NAMALWA (cell line): ENCODE results near the gene CCDC85A.
A peak's percentile ranks its signal among the peaks of the same experiment; 100 is the strongest.

Experiments used
- DNase-seq: peaks from one replicate; pipeline ENCODE4 v3.0.0-alpha.2; 2015; ENCODE audit warnings: low spot score

Gene CCDC85A

DNA sequence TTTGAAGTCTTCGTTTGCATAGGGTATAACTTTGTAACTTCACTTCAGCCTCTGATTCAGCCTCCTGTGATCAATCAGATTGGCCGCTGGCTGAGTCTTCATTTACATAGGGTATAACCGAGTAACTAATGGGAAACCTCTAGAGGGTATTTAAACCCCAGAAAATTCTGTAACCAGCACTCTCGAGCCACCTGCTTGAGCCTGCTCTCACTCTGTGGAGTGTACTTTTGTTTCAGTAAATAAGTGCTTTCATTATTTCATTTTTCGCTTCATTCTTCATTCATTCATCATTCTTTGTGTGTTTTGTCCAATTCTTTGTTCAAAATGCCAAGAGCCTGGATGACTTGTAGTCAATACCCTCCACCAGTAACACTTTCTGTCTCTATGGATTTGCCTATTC, 56.4 kb downstream of the CCDC85A start:
- no peak for DNase-seq

DNA sequence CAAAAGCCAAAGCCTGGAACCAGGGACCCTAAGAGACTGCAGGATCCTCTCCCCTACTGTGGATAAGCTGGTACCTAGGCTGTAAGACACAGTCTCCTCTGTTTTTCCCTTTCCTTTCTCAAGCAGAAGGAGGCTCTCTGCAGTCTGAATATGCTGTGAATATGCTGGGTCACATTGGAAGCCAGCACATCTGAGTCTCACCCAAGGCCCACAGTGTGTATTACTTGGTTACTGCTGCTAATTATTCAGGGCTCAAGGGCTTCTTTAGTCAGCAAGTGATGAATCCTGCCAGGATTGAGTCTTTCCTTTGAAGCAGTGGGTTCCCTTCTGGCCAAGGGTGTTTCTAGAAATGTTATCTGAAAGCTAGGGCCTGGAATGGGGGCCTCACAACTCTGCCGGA, 60.7 kb downstream of the CCDC85A start:
- DNase-seq, result no peak

DNA sequence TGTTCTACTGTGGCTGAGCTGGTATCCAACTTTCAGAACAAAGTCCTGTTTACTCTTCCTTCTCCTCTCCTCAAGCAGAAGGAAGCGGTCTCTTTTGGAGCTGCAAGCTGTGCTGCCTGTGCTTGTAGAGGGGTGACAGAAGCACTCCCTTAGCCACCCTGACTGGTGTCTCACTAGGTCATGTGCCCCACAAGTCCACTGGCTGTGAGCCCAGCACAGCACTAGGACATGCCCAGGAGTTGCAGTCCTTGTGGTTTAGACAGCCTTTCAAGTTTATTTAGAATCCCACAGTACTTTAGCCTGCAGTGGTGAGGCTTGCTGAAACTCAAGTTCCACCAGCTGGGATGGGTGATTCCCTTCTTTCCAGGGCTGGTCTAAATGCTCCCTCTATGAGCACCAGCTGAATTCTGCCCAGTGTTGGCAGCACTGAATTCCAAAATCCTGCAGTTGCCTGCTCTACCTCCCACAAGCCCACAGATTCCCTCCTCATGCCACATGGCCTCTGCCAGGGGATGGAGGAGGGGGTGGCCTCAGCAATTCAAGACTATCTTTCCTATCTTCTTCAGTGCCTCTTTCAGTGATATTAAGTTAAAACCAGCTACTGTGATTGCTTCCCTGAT, 61.2 kb downstream of the CCDC85A start:
- DNase-seq, result no peak

DNA sequence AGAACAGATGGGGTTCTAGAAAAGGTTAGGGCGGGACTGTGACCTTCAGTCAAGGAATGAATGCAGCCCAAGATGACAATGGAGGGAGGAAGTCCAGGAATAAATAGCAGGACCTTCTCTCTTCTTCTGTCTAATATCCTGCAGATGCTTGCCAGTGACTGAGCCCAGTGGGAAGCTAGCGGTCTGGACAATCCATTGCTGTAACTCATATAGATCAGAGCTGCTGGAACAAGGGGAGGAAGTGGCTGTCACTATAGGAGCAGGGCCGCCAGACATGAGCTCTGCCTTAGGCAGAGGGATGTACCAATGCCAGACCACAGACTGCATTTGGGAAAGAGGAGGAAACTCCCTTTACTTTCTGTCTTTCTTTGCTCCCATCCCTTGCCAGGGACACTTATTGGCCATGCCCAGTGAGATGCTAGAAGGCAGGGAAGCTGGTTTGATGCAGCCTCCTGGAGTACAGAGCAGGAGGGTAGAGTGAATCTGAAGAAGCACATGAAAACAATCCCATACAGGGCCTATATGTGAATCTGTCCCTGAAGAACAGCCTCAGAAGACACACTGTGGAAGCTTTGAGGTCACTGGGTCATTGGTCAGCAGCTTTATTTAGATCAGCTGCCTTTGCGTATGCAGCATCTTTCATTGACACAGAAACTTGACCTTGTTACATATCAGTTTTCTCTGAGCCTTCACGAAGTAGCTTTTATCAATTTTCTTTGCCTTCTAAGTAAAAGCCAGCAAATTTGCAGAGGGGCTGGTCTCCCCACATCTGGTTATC, 65.4 kb downstream of the CCDC85A start:
- DNase-seq, result no peak

DNA sequence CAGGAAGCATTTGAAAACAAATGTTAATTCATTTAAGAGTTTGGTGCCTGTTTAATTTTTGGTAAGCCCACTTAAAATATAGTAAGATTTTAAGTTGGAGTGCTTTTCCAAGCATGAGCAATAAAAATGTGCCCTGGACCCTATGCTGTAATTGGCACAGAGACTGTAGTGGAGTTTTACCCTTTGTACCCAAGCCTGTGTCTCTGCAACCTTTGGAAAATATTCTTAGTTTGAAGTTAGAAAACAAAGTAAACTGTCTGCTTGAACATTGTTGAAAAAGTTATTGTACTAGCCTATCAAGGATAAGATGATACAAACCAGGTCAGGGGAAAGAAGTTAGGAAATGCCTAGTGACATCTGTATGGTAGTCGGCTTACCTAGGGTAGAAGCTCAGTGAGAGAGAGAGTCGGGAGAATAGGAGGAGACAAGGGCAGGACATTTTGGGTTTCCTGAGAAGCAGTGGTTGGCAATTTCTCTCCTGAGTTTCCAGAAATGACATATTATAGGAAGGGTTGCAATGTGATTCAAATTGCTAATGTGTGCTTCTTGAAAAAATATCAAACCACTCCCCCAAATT, 66.5 kb downstream of the CCDC85A start:
- no peak for DNase-seq

DNA sequence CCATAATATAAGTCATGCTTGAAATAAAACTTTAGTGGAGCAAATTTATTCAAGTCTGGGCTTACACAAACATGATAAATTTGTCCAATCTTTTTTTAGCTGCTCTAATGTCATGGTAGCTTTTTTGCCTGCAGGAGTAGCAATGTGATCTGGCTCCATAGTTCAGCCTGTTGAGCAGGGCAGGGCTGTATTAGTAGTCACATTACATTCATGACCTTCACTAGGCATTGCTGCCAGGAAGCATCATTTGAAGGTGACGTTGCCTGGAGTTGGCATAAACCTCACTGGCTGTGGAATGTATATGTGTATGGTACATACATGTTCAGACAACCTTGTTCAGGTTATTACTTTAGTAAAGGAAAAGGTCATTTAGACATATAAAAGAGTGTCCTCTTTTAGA, 76.6 kb downstream of the CCDC85A start:
- no peak for DNase-seq

DNA sequence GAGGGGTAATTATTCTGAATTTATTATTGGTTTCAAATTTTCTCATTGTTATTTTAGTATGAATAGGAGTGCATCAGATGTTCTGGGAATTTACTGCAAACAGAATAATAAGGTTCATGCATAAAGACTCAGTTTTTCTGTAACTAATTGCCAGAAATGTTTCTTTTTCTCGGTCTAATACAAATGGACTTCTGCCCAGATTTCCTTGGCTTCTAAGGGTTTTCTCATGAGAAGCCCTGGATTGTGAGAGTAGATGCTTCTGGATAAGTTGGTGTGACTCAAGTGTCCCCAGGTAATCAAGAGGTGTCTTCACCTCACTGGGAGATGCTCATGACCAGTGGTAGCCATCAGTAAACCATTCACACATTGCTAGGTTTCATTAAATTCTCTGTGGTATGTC, 78.5 kb downstream of the CCDC85A start:
- DNase-seq, result no peak

DNA sequence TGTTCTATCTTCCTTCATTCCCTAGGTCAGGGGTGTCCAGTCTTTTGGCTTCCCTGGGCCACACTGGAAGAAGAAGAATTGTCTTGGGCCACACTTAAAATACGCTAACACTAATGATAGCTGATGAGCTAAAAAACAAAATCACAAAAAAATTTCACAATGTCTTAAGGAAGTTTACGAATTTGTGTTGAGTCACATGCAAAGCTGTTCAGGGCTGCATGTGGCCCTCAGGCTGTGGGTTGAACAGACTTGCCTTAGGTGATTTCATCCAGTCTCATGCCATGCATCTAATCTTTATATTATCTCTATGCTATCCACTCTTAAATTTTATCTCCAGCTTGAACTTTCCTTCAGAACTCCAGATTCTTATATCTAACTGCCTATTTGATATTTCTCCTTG, 80.1 kb downstream of the CCDC85A start:
- DNase-seq, result no peak

DNA sequence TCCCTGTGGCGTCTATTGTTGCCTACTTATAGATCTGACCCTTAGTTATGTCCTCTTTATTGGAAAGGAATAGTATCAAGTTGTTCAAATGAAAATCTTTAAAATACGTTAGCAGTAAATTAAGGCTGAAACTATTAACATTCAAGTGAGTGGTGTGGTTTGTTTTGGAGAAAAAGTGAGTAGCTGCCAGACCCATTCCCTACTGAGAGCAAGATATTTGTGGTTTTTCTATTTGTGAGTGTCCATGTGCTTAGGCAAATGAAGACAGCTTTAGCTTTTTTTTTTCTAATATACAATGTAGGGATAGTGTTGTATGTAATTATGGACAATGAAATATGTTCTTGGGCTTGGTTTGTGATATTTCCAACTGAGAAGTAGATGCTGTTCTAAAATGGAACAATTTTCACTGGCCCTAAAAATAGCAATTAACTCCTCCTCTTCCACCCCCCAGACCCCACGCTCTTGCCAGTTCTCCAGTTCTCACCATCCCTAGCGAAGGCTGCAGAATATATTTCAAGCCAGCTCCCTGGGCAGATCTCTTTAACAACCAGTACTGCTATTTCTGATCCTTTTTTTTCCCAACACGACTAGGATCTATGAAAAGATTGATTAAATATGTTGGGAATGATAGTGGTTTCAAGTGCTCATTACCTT, 83.1 kb downstream of the CCDC85A start:
- no peak for DNase-seq

DNA sequence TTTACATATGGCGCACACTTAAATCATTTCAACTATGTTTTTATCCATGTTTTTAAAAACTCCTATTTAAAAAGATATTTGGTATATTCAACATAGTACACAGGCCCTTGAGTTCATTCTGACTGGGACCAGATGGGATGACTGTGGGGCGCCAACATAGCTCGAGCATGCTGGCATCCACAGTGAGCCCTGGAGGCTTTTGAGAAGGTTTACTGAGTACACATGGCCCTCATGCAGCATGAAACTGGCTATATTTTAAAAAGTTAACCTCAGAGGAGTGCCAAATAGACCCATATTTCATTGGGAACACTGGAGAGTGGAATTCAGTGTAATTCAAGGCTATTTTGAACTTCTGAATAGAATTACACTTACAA, 83.6 kb downstream of the CCDC85A start:
- DNase-seq, result no peak

DNA sequence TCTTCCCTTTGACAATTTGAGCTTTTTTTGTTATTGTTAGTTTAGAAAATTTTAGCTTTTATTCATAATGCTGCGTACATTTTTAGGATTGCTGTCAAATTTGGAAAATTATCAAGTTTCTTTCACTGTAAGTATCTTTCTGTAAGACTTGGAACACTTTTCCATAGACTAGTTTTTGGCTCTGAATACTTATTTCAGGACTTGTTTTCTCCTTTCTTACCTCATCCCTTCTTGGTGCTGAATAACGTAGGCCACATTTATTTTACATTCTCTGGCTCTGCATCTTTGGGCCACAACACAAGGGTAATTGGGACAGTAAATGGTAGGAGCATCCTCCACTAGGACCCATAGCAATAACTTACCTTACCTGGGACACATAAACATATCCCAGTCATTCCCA, 85.1 kb downstream of the CCDC85A start:
- no peak for DNase-seq

DNA sequence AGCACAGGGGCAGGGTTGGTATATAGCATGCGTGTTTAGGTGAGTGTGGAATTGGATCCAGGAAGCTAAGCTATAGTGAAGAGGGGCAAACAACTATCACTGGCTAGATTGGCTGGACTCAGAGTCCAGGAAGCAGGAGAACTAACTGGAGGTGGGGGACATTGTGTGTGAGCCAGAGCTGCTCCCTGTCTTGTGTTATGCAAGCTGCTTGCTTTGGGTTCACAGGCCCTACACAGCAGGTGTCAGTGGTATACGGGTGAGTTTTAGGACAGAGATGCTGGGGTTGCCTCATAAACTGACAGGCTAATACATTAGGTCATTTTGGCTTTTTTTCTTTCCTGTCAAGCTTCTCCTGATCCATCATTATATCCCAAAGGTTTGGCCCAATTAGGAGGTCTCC, 87.5 kb downstream of the CCDC85A start:
- DNase-seq, result no peak

DNA sequence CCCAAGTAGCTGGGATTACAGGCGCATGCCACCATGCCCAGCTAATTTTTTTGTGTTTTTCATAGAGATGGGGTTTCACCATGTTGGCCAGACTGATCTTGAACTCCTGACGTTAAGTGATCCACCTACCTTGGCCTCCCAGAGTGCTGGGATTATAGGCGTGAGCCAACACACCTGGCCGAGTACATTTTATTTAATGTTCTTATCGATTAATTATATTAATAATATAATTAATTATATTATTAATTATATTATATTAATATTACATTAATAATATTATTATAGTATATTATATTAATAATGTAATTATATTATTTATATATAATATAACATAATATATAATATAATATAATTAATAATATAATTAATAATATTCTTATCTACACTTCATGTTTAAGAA, 101.4 kb downstream of the CCDC85A start:
- no peak for DNase-seq

DNA sequence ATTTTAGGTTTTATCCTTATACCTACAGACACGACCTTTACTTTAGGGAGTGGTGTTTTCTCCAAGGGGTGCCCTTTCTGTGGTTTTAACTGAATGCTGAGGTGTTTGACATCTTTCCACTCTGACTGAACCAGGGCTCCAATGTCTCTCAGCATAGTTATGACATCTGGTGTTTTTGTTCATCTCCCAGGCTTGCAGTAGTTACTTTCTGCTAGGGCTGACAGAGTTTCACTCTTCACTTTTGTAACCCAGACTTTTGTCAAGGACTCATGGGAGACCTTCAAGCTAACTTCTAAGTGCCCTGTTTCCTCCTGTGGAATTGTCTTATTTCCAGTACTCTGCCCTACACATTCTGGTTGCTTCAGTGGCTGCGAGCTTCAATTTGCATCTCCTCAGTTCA, 103.1 kb downstream of the CCDC85A start:
- DNase-seq, result peak; percentile 26

DNA sequence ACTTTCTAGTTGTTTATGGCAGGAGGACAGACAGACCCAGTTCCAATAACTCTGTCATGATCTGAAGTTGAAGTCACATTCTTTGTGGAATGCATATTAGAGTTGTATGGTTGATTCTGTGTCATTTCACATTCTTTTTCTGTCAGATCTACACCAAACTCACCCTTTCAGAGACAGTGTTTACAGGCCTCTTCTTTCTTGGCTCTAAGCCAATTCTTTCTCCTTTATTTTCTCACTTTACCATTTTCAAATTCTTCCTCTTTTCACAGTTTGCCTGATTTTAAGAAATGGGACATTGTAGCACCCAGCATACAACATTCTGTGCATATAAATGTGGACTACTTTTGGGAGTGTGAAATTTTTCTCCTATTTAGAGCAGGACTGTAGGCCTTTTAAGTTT, 103.7 kb downstream of the CCDC85A start:
- DNase-seq, result peak; percentile 12

DNA sequence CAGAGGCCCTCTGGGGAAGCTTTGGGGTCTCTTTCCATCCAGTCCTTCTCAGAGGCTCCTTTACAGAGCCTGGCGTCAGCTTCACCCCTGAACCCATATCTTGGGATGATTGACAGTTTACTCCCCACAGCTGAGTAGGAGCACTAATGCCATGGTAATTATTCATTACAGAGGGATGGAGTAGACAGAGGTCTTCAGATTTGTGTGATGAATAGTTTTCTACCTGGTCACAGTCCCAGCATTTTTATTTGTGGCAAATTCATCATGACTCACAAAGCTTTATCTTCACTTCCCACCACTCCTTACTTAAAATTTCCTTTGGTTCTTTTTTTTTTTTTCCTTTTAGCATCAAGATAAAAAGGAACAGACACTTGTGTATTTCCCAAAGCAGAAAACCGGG, 104.2 kb downstream of the CCDC85A start:
- DNase-seq, result no peak

DNA sequence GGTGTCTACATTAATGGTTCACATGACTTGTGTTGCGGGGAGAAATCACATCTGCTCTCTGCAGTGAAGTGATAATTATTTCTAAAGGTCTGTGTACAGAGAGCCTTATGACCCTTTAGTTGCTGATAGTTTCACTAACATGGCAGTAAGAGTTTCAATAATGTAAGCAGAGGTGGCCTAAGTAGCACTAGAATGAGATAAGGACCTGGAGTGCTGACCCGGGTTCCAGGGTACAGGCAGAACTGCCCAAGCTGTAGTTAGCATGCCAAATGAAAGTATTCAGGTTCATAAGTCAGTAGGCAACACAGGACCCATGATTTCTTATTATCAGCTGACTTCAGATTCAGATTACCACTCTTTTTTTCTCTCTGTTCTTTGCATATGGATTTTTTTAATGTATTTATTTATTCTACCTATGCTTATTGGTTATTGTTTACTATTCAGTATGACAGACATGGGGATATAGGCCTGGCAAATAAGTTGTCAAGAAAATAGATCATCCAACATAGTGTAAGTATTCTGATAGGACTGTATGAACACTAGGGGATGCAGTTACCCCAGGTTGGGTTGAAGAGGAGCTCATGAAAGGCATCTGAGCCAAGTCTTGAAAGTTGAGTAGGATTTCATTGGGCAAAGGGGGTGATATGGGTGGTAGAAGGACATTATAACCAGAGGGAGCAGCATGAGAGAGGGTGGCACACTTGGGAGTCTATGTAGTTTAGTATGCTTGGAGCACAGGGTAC, 105.2 kb downstream of the CCDC85A start:
- peak; percentile 58 for DNase-seq

DNA sequence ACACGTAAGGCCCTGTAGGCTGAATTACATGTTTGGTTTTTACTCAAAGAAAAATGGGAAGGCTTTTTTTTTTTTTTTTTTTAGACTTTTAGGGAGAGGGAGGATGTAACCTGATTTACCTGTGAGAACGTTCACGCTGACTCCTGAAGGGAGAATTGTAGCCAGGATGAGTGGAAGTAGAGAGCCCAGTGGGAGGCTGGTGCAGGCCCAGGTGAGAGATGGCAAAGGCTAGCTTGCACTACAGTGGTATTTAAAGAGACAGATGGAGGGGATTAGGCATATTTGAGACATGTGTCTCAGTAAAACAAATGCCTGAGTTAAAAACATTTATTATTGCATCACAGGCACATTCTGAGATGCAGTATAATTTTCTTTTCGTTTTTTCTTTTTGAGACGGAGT, 107.9 kb downstream of the CCDC85A start:
- DNase-seq, result no peak

DNA sequence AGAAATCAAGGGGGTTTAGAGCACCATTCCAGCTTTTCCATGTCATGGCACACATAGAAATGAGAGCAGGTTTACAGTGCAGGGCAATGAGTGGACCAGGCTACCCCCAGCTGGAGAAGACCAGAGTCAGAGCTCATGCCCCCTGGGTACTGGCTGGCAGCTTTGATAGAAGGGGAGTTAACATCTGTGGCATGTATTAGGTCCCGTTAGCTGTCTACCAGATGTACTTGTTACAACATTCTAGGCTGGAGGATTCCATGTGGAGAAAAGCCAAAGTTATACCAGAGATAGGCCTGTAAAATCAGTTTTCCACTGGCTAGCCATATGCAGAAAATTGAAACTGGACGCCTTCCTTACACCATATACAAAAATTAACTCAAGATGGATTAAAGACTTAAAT, 109.2 kb downstream of the CCDC85A start:
- no peak for DNase-seq

DNA sequence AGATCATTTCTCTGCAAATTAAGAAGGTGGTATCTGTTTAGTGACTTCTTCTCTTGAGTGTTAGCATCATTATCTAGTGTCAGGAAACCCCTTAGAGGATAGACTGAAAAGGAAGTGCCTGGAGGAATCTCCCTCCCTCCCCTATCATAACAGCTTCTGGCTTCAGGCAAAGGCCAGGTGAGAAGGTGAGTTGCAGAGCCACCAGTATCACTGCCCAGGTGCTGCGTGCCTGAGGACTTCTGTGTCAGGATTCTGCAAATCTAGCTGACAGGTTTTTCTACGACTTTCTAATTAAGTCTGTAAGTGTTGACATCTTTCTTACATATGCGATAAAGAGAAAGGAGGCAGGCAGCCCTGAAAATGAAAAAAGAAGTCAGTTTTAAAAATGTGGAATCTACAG, 111.9 kb downstream of the CCDC85A start:
- DNase-seq, result no peak

DNA sequence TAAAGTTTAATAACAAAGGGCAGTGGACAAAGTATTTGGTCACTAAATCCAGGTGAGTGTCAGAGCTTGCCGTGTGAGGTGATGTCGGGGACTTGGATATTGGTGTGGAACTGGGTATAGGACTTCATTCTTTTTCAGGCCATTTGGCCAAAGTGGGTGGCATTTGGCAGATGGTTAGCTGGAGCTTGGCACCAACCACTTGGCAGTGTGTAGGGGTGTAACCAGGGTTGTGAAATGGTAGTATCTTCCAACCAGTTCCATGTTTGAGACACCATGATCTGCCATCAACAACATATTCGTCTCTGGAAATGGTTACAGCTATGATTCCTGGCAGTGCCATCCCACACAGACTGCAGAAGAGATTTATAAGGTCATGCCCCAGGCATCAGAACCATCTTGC, 113.9 kb downstream of the CCDC85A start:
- DNase-seq, result no peak

DNA sequence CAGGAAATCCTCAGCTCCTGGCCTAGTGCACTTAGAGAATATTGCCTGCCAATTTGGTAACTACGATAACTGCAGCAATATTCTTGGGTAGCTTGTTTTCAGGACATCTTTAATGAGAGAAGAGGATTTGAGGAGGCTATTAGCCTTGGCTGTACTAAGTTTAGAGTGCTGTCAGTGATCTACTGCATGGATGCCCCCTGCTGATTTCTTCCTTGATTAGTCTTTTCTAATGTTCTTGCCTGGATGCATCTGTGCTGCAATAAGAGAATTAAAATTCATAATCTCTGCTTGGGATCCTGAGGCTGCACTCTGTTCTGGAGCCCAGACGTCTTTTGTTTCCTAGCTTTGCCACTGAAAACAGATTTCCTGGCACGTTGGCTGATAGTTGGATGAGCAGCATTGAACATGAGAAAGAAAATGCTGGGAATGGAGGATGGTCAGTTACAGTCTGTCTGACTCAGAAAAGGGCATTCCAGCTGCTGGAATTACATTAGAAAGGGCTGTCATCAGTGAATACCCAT, 115.4 kb downstream of the CCDC85A start:
- DNase-seq, result no peak
